ENCODE measurements around the gene GSTM2. TPM values are rescaled to one million over a fixed set of nuclear protein-coding genes. Genes with fewer than 3 reads are reported as not detected.
"Not testable (repeated sequence)": the region's sequence is repeated elsewhere in the genome, so short reads cannot be mapped to it uniquely, and the experiment has no call there.

GSTM2 gene
- total RNA-seq, 1 donor from 2014 or later = 6.2 TPM

GRCh38 chr1:109643385-109644230 lies 24.2 kb upstream of the GSTM2 start:
- no peak for DNase-seq (ENCODE audit: extremely low read depth, low read depth, low spot score)

- DNase-seq (ENCODE audit: extremely low read depth, low read depth, low spot score) = no peak
These were observed 23.2 kb upstream of the GSTM2 start for GRCh38 chr1:109644670-109645069.

- DNase-seq (ENCODE audit: extremely low read depth, low read depth, low spot score) = no peak
These were observed 18.4 kb upstream of the GSTM2 start for GRCh38 chr1:109649491-109649914.

GRCh38 chr1:109650609-109651008 lies 17.2 kb upstream of the GSTM2 start:
- DNase-seq (ENCODE audit: extremely low read depth, low read depth, low spot score) = no peak

- DNase-seq (ENCODE audit: extremely low read depth, low read depth, low spot score) = no peak
These were observed 15.5 kb upstream of the GSTM2 start for GRCh38 chr1:109652402-109652801.

GRCh38 chr1:109653306-109653705 lies 14.6 kb upstream of the GSTM2 start:
- DNase-seq (ENCODE audit: extremely low read depth, low read depth, low spot score) = no peak

GRCh38 chr1:109654519-109654918 lies 13.3 kb upstream of the GSTM2 start:
- no peak for DNase-seq (ENCODE audit: extremely low read depth, low read depth, low spot score)

- no peak for DNase-seq (ENCODE audit: extremely low read depth, low read depth, low spot score)
These were observed 12.0 kb upstream of the GSTM2 start, which contains the start of gene GSTM4 for GRCh38 chr1:109655615-109656519. Gene GSTM4, plus strand, starts transcription at chr1:109656099. Its CDS starts 291 bp downstream, at chr1:109656390.

GRCh38 chr1:109657395-109657794 lies 10.5 kb upstream of the GSTM2 start:
- no peak for DNase-seq (ENCODE audit: extremely low read depth, low read depth, low spot score)

- no peak for DNase-seq (ENCODE audit: extremely low read depth, low read depth, low spot score)
These were observed 9.9 kb upstream of the GSTM2 start for GRCh38 chr1:109657970-109658369.

- no peak for DNase-seq (ENCODE audit: extremely low read depth, low read depth, low spot score)
These were observed 9.3 kb upstream of the GSTM2 start for GRCh38 chr1:109658533-109659042.

- no peak for DNase-seq (ENCODE audit: extremely low read depth, low read depth, low spot score)
These were observed 8.7 kb upstream of the GSTM2 start for GRCh38 chr1:109659145-109659544.

GRCh38 chr1:109659997-109660690 lies 7.7 kb upstream of the GSTM2 start:
- DNase-seq (ENCODE audit: extremely low read depth, low read depth, low spot score) = no peak

GRCh38 chr1:109660691-109661026 lies 7.2 kb upstream of the GSTM2 start:
- not testable (repeated sequence) for DNase-seq (ENCODE audit: extremely low read depth, low read depth, low spot score)

- no peak for DNase-seq (ENCODE audit: extremely low read depth, low read depth, low spot score)
These were observed 6.5 kb upstream of the GSTM2 start for GRCh38 chr1:109661391-109661790.

- DNase-seq (ENCODE audit: extremely low read depth, low read depth, low spot score) = no peak
These were observed 3.2 kb upstream of the GSTM2 start for GRCh38 chr1:109664671-109665070.

- DNase-seq (ENCODE audit: extremely low read depth, low read depth, low spot score) = no peak
These were observed 392 bp downstream of the GSTM2 start for GRCh38 chr1:109668123-109668775.

GRCh38 chr1:109669246-109669948 lies 1.5 kb downstream of the GSTM2 start:
- no peak for DNase-seq (ENCODE audit: extremely low read depth, low read depth, low spot score)

GRCh38 chr1:109669949-109670302 lies 2.1 kb downstream of the GSTM2 start:
- not testable (repeated sequence) for DNase-seq (ENCODE audit: extremely low read depth, low read depth, low spot score)

GRCh38 chr1:109671067-109671466 lies 3.2 kb downstream of the GSTM2 start:
- DNase-seq (ENCODE audit: extremely low read depth, low read depth, low spot score) = no peak
